Esophagus squamous epithelium (tissue), 4 donors: ENCODE data around the gene UNC5C.

Experiments used
- CTCF ChIP-seq, 6 experiments: fragments of 450-650 bp in 4 of 6; fragments of 200-600 bp in 2 of 6; sonication (generic) in 2 of 6; IDR thresholded peaks; one replicate each; pipeline ENCODE4 v1.5.1; 2016 to 2019; ENCODE audit warnings: antibody characterized with exemption in 6 of 6, mild to moderate bottlenecking in 4 of 6, moderate library complexity in 4 of 6
- POLR2A ChIP-seq, 4 donors: fragments of 450-650 bp; IDR thresholded peaks; one replicate each; pipeline ENCODE4 v1.6.1; 2017; ENCODE audit warnings: antibody characterized with exemption in 4 of 4, mild to moderate bottlenecking in 4 of 4, moderate library complexity in 3 of 4

- TF ChIP-seq POLR2A (IDR thresholded peaks at IDR 0.05) = no peak
- TF ChIP-seq CTCF (IDR thresholded peaks at IDR 0.05) = no peak
These were observed 4.4 kb downstream of the UNC5C start for GRCh38 chr4:95544113-95545103.
